ENCODE data around the gene KIZ.

The KIZ gene

DNA sequence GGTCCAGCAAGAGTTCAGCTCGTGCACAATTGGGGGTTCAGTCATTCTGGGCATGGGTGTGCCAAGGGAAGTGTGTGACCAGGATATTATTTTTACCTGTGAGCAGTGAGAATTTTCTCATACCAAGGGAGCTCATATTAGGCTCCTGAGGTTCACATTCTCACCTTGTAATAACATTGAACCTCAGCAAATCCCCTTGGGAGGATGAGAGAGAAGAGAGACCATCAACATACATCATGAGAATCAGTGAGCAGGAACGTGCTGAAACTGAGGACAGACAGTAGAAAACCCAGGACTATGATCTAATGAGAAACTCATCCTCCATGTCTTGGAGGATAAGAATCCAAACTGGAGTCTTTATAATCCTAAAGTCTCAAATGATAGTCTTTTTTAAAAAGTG is 143.9 kb downstream of the KIZ start:
- no peak for DNase-seq (ENCODE audit: low read depth)

DNA sequence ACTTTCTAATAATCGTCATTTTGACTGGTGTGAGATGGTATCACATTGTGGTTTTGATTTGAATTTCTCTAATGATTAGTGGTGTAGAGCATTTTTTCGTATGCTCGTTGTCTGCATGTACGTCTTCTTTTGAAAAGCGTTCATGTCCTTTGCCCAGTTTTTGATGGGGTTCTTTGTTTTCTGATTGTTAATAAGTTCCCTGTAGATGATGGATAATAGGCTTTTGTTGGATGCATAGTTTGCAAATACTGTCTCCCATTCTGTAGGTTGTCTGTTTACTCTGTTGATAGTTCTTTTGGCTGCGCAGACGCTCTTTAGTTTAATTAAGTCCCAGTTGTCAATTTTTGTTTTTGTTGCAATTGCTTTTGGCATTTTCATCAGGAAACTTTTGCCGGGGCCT is 144.9 kb downstream of the KIZ start:
- no peak for DNase-seq (ENCODE audit: low read depth)

GRCh38 chr20:21272279-21272678 is 146.4 kb downstream of the KIZ start:
- no peak for DNase-seq (ENCODE audit: low read depth)

- DNase-seq (ENCODE audit: low read depth): no peak
Measured at GRCh38 chr20:21272679-21273078, 146.8 kb downstream of the KIZ start.

- no peak for DNase-seq (ENCODE audit: low read depth)
Measured at GRCh38 chr20:21273755-21274386, 148.0 kb downstream of the KIZ start.

GRCh38 chr20:21278829-21279228 is 152.9 kb downstream of the KIZ start:
- DNase-seq (ENCODE audit: low read depth): no peak

DNA sequence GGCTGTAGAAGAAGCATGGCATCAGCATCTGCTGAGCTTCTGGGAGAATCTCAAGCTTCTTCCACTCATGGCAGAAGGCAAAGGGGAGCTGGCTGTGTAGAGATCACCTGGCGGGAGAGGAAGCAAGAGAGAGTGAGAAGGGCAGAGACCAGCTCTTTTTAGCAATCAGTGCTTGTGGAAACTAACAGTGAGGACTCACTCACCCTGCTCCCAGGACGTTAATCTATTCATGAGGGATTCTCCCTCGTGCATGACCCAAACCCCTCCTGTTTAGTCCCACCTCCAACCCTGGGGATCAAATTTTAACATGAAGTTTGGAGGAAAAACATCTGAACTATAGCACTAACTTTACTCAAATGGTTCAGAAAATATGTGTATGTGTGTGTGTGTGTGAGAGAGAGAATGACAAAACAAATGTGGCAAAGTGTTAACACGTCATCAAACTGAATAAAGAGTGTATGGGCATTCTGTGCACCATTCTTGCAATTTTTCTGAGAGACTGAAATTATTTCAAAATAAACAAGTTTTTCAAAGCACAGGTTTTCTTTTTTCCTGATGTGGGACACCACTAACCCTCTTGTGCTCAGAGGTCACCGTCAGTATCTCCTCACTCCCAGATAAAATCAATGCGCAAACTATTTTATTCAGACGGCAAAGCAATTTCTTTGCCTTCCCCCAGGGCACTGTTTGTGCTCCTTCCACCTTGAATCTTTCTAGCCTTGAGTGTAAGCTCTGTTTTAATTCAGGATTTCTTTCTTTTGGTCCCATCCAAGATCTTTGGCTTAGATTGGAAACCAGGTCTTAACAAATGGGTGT is 154.0 kb downstream of the KIZ start:
- DNase-seq (ENCODE audit: low read depth): no peak

DNA sequence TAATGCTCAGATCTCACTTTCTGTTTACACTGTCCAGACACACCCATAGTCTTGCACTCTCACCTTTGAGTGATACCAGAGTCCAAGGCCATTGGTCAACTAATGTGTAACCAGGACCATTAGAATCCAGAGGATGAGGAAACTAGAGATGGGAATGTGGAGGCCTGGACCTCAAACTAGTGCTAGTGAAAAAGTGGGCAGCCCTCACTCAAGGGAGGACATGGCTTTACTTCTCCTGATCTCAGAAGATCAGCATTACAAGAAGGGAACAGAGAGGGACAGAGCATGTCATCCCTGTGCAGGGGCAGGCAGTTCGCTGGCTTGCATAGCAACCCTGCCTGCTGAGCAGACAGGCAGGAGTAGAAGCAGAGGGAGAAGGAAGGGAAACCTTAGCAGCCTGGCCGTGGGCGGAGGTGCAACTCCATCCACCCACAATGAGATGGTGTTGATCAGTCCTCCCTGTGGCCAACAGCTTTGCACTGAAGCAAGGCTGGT is 154.7 kb downstream of the KIZ start:
- DNase-seq (ENCODE audit: low read depth): no peak

DNA sequence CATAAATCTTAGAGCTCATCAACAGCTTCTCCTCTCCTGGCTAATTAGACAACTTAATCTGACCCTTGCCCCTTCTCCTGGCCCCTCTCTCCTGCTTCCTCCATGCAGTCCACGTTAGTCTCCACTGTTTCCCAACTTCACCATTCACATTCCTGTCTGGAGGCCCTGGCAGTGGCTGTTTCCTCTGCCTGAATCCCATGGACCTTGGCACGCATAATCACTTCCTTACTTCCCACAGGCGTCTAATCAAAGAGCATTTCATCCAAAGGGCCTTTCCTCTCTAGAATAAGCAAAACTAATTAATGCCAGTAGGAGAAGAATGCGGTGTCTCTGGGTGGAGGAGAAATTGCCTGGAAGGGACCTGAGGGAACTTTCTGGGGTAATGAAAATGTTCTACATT is 160.9 kb downstream of the KIZ start:
- no peak for DNase-seq (ENCODE audit: low read depth)

- DNase-seq (ENCODE audit: low read depth): no peak
Measured at GRCh38 chr20:21288587-21289370, 162.9 kb downstream of the KIZ start.

DNA sequence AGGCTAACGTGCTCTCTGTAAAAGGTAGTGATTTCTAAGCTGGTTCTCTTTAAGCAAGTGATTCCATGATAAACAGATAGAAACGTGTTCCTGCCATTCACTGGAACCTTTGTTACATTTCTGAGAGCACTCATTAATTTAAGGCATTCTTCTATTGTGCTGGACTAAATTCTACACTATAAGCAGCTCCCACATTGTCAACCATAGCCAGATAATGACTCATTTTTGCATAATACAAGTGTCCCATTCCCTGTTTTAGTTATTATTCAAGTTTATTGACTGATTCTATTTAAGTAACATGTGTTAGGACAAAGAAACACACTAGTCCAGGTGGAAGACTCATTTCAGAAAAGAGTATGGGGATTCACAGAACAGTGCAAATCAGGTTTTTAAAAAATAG is 163.8 kb downstream of the KIZ start:
- no peak for DNase-seq (ENCODE audit: low read depth)

GRCh38 chr20:21291026-21291425 is 165.1 kb downstream of the KIZ start:
- DNase-seq (ENCODE audit: low read depth): no peak

DNA sequence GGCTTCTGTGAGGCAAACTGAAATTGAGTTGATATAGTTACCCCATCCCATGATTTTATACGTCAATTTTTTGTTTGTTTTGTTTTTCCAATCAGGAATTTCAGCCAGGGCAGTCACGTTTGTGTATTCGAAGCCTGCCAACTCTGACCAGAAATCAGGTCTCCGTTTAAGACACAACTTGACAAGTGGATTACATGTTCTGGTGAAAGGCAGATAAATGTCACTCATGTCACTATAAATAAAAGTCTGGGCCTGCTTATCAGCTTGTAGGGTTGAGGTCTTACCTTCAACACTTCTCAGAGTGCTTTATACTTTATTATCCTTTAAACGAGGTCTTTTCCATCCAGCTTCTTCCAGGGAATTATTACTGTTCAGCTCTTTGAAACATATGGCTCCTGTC is 168.9 kb downstream of the KIZ start:
- DNase-seq (ENCODE audit: low read depth): no peak

All from CMK (cell line).